PC-3 (cell line): ENCODE results near the gene TRABD. TPM values are rescaled to one million over a fixed set of nuclear protein-coding genes. Genes with fewer than 3 reads are reported as not detected.

Source experiments
- ATAC-seq: fragments of 200-7000 bp; cut with Tn5 transposase; 2 replicates; pipeline ENCODE4 v1.9.1; 2020; ENCODE audit warnings: mild to moderate bottlenecking, moderate library complexity
- BruUV-seq: library from RNA; stranded (reverse); fragments of 400-500 nt; replicated peaks from 2 replicates; lab custom pipeline; 2021; lab: Mats Ljungman, UMichigan
- CTCF ChIA-PET: fragments of 300-600 bp; sonication (Branson Sonifier 250); formaldehyde crosslinking; loops from one replicate; lab custom pipeline; 2022; ENCODE audit warnings: antibody characterized with exemption; lab: Charles Lee
- POLR2A ChIA-PET: fragments of 300-600 bp; sonication (Branson Sonifier 250); formaldehyde crosslinking; loops from one replicate; lab custom pipeline; 2022; ENCODE audit warnings: antibody characterized with exemption; ENCODE audit not compliant: unreplicated experiment; lab: Charles Lee
- DNase-seq: peaks from one replicate; pipeline ENCODE4 v3.0.0-alpha.2; 2015
- H2AFZ ChIP-seq: fragments of 300-600 bp; sonication (generic); 2 replicates; pipeline ENCODE4 v1.6.0; 2016; ENCODE audit warnings: antibody characterized with exemption, low read length
- H3F3A ChIP-seq: fragments of 300-600 bp; sonication (generic); one replicate; pipeline ENCODE4 v1.6.0; 2017; ENCODE audit warnings: antibody characterized with exemption, low read length, control low read depth, mild to moderate bottlenecking; ENCODE audit not compliant: unreplicated experiment
- H3K27ac ChIP-seq: fragments of 300-600 bp; sonication (generic); 2 replicates; pipeline ENCODE4 v1.5.1; 2016; ENCODE audit warnings: mild to moderate bottlenecking, low read length
- H3K27me3 ChIP-seq: fragments of 300-600 bp; sonication (generic); 2 replicates; pipeline ENCODE4 v1.6.1; 2016; ENCODE audit warnings: low read length, mixed read lengths
- H3K36me3 ChIP-seq: fragments of 300-600 bp; sonication (generic); 2 replicates; pipeline ENCODE4 v1.6.1; 2016; ENCODE audit warnings: low read depth, mixed run types, low read length, mixed read lengths
- H3K4me1 ChIP-seq: fragments of 300-600 bp; sonication (generic); 2 replicates; pipeline ENCODE4 v1.5.1; 2016; ENCODE audit warnings: low read length; ENCODE audit not compliant: insufficient read depth
- H3K4me2 ChIP-seq: fragments of 300-600 bp; sonication (generic); 2 replicates; pipeline ENCODE4 v1.6.0; 2016; ENCODE audit warnings: low read length
- H3K4me3 ChIP-seq: fragments of 300-600 bp; sonication (generic); 2 replicates; pipeline ENCODE4 v1.5.1; 2016; ENCODE audit warnings: mild to moderate bottlenecking, low read length, mixed read lengths
- H3K79me2 ChIP-seq: fragments of 300-600 bp; sonication (generic); 2 replicates; pipeline ENCODE4 v1.6.1; 2017; ENCODE audit warnings: low read length, mixed read lengths
- H3K9ac ChIP-seq: fragments of 300-600 bp; sonication (generic); 2 replicates; pipeline ENCODE4 v1.6.0; 2016; ENCODE audit warnings: mild to moderate bottlenecking, low read length
- H3K9me2 ChIP-seq: fragments of 300-600 bp; sonication (generic); replicated peaks from 2 replicates; pipeline ENCODE4 v1.6.1; 2016; ENCODE audit warnings: mixed run types, low read length, mixed read lengths
- H3K9me3 ChIP-seq: fragments of 300-600 bp; sonication (generic); 2 replicates; pipeline ENCODE4 v1.6.1; 2016; ENCODE audit warnings: low read length, mixed read lengths
- H4K20me1 ChIP-seq: fragments of 300-600 bp; sonication (generic); 2 replicates; pipeline ENCODE4 v1.6.1; 2016; ENCODE audit warnings: low read length, mixed read lengths
- EZH2 ChIP-seq: fragments of 300-600 bp; sonication (generic); IDR thresholded peaks from one replicate; pipeline ENCODE4 v1.6.1; 2017; ENCODE audit warnings: antibody characterized with exemption, mild to moderate bottlenecking, low read length; ENCODE audit not compliant: unreplicated experiment
- EZH2phosphoT487 ChIP-seq: fragments of 300-600 bp; sonication (generic); IDR thresholded peaks from 2 replicates; pipeline ENCODE4 v1.6.1; 2018; ENCODE audit warnings: mild to moderate bottlenecking, antibody characterized with exemption, low read length, borderline replicate concordance
- intact Hi-C: fragments of 100-400 bp; cut with micrococcal nuclease; formaldehyde crosslinking; loops from 2 replicates; pipeline ENCODE4 v1.9.0; 2023
- total RNA-seq: library from RNA; depleted of rRNA; stranded (reverse); fragments of >200 nt; gene quantifications from 2 replicates; pipeline ENCODE4 v1.2.3, GENCODE V29; 2014
- TF ChIP-seq, protein P1 (sequence below): fragments of 300-600 bp; sonication (generic); conservative IDR thresholded peaks from 2 replicates; pipeline ENCODE4 v1.5.1; 2017; ENCODE audit warnings: antibody characterized with exemption, low read depth, mild to moderate bottlenecking, low read length

The TRABD gene
- total RNA-seq, 1 experiment from 2014 or later, result 53.4 TPM

GRCh38 chr22:50210378-50211139 lies 24.8 kb downstream of the TRABD start:
- ChIA-PET CTCF (no interaction called here), POLR2A (no interaction called here)
- ATAC-seq (no peak), DNase-seq (no peak)
- Histone ChIP-seq H3K4me1 (no peaks in the 10 kb centered on the region), H3K27me3 (no peaks in the 10 kb centered on the region), H3K4me2 (no peak overlapping the region), H3K9me2 (no peaks in the 10 kb centered on the region), H3K9me3 (no peaks in the 10 kb centered on the region), H3F3A (no peaks in the 10 kb centered on the region), H2AFZ (no peak overlapping the region), H3K36me3 (peaks cover 2% of the 10 kb centered on the region; the same call in 1 of the 2 replicates), H3K27ac (no peak overlapping the region), H3K9ac (no peak overlapping the region), H4K20me1 (no peaks in the 10 kb centered on the region), H3K4me3 (no peak overlapping the region), H3K79me2 (no peaks in the 10 kb centered on the region)
- intact Hi-C loops, result no loop called here
- BruUV-seq, result no TSS peak
- TF ChIP-seq EZH2phosphoT487 (no peak), EZH2 (no peak)
- TF ChIP-seq, protein P1, sequence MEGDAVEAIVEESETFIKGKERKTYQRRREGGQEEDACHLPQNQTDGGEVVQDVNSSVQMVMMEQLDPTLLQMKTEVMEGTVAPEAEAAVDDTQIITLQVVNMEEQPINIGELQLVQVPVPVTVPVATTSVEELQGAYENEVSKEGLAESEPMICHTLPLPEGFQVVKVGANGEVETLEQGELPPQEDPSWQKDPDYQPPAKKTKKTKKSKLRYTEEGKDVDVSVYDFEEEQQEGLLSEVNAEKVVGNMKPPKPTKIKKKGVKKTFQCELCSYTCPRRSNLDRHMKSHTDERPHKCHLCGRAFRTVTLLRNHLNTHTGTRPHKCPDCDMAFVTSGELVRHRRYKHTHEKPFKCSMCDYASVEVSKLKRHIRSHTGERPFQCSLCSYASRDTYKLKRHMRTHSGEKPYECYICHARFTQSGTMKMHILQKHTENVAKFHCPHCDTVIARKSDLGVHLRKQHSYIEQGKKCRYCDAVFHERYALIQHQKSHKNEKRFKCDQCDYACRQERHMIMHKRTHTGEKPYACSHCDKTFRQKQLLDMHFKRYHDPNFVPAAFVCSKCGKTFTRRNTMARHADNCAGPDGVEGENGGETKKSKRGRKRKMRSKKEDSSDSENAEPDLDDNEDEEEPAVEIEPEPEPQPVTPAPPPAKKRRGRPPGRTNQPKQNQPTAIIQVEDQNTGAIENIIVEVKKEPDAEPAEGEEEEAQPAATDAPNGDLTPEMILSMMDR, result no peak

DNA sequence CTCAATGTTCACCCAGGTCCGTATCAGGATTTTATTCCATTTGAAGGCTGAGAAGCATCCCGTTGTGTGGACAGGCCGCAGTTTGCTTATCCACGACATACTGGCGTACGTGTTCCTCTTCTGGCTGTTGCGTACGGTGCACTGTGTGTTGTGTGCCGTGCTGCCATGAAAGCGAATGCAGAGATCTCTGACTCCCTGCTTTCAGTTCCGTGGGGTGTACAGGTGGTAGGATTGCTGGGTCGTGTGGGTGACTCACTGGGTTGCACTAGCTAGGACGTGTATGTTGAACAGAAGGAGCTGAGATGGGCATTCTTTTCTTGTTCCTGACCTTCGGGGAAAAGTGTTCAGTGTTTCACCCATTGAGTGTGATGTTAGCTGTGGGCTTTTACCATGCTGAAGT lies 25.4 kb downstream of the TRABD start:
- POLR2A ChIA-PET, result no interaction called here

More for the DNA sequence above, 25.4 kb downstream of the TRABD start:
- Histone ChIP-seq H3K79me2 (no peaks in the 10 kb centered on the region), H3K4me2 (no peak overlapping the region), H4K20me1 (no peaks in the 10 kb centered on the region), H3K4me3 (no peak overlapping the region), H3K9me2 (no peaks in the 10 kb centered on the region), H3K27me3 (no peaks in the 10 kb centered on the region), H3K9me3 (no peaks in the 10 kb centered on the region), H3K9ac (no peak overlapping the region), H2AFZ (no peak overlapping the region), H3F3A (no peaks in the 10 kb centered on the region), H3K36me3 (peaks cover 2% of the 10 kb centered on the region; the same call in 1 of the 2 replicates), H3K4me1 (no peaks in the 10 kb centered on the region), H3K27ac (no peak overlapping the region)
- TF ChIP-seq EZH2 (no peak), EZH2phosphoT487 (no peak)
- TF ChIP-seq, protein P1, result no peak
- no TSS peak for BruUV-seq
- CTCF ChIA-PET, result no interaction called here
- intact Hi-C loops, result no loop called here
- DNase-seq (no peak), ATAC-seq (no peak)
